ENCODE measurements around the gene THRA. TPM values are rescaled to one million over a fixed set of nuclear protein-coding genes. Genes with fewer than 3 reads are reported as not detected.

THRA gene
- total RNA-seq, 1 donor from 2014 or later = 15.0 TPM

GRCh38 chr17:40060887-40061608 lies 1.7 kb upstream of the THRA start:
- Mint-ChIP-seq H3K27me3 (ENCODE audit: low read depth) (peaks cover 39% of the 10 kb centered on the region), H3K36me3 (ENCODE audit: low read depth) (no peaks in the 10 kb centered on the region), H3K4me1 (peaks cover 33% of the 10 kb centered on the region), H3K27ac (ENCODE audit: unreplicated experiment) (no peak overlapping the region), H3K9me3 (no peaks in the 10 kb centered on the region), H3K4me3 (peak overlapping the region; percentile 85)
- TF ChIP-seq, protein P1, sequence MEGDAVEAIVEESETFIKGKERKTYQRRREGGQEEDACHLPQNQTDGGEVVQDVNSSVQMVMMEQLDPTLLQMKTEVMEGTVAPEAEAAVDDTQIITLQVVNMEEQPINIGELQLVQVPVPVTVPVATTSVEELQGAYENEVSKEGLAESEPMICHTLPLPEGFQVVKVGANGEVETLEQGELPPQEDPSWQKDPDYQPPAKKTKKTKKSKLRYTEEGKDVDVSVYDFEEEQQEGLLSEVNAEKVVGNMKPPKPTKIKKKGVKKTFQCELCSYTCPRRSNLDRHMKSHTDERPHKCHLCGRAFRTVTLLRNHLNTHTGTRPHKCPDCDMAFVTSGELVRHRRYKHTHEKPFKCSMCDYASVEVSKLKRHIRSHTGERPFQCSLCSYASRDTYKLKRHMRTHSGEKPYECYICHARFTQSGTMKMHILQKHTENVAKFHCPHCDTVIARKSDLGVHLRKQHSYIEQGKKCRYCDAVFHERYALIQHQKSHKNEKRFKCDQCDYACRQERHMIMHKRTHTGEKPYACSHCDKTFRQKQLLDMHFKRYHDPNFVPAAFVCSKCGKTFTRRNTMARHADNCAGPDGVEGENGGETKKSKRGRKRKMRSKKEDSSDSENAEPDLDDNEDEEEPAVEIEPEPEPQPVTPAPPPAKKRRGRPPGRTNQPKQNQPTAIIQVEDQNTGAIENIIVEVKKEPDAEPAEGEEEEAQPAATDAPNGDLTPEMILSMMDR (conservative IDR thresholded peaks at IDR 0.05) = no peak
- no peak for DNase-seq (ENCODE audit: low read depth, low spot score)

DNA sequence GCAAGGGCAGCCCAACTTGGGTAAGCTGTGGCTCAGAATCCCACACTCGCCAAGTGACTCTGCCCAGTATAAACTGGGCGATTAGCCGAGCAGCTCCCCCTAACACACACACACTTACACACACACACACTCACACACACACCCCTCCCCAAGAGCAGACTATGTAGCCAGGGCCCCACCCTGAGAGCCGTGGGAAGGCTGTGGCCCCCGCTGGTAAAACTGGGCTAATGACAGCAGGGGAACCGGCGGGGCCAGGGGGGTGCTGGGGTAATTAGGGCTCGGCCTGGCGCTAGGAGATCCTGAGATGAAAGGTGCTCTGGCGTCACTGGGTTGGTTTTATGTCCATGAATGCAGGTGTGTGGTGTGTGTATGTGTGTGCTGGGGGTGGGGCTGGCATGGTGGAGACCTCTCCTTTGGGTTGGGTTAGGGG lies 1.1 kb upstream of the THRA start:
- TF ChIP-seq, protein P1 (conservative IDR thresholded peaks at IDR 0.05) = no peak
- Mint-ChIP-seq H3K27me3 (ENCODE audit: low read depth) (peaks cover 34% of the 10 kb centered on the region), H3K27ac (ENCODE audit: unreplicated experiment) (no peak overlapping the region), H3K9me3 (no peaks in the 10 kb centered on the region), H3K4me1 (peaks cover 37% of the 10 kb centered on the region), H3K36me3 (ENCODE audit: low read depth) (no peaks in the 10 kb centered on the region), H3K4me3 (peak overlapping the region; percentile 85)
- no peak for DNase-seq (ENCODE audit: low read depth, low spot score)

- H3K9me3 Mint-ChIP-seq = no peaks in the 10 kb centered on the region
- DNase-seq (ENCODE audit: low read depth, low spot score) = no peak
- H3K4me3 Mint-ChIP-seq = peak overlapping the region; percentile 90
- TF ChIP-seq, protein P1 (conservative IDR thresholded peaks at IDR 0.05) = no peak
- peaks cover 20% of the 10 kb centered on the region for H3K27me3 Mint-ChIP-seq (ENCODE audit: low read depth)
- H3K4me1 Mint-ChIP-seq = peaks cover 52% of the 10 kb centered on the region
- no peaks in the 10 kb centered on the region for H3K36me3 Mint-ChIP-seq (ENCODE audit: low read depth)
- peak overlapping the region; percentile 96 for H3K27ac Mint-ChIP-seq (ENCODE audit: unreplicated experiment)
Observed at GRCh38 chr17:40063187-40063771, 514 bp downstream of the THRA start.

- H3K27me3 Mint-ChIP-seq (ENCODE audit: low read depth) = peaks cover 19% of the 10 kb centered on the region
- TF ChIP-seq, protein P1 (conservative IDR thresholded peaks at IDR 0.05) = no peak
- no peak for DNase-seq (ENCODE audit: low read depth, low spot score)
- peak overlapping the region; percentile 90 for H3K4me3 Mint-ChIP-seq
- H3K9me3 Mint-ChIP-seq = no peaks in the 10 kb centered on the region
- peaks cover 59% of the 10 kb centered on the region for H3K4me1 Mint-ChIP-seq
- H3K36me3 Mint-ChIP-seq (ENCODE audit: low read depth) = no peaks in the 10 kb centered on the region
- H3K27ac Mint-ChIP-seq (ENCODE audit: unreplicated experiment) = peak overlapping the region; percentile 96
Observed at GRCh38 chr17:40063901-40064531, 1.3 kb downstream of the THRA start.

GRCh38 chr17:40064971-40065768 lies 2.4 kb downstream of the THRA start:
- DNase-seq (ENCODE audit: low read depth, low spot score) = peak; percentile 30
- peaks cover 17% of the 10 kb centered on the region for H3K27me3 Mint-ChIP-seq (ENCODE audit: low read depth)
- TF ChIP-seq, protein P1 (conservative IDR thresholded peaks at IDR 0.05) = no peak
- peak overlapping the region; percentile 48 for H3K27ac Mint-ChIP-seq (ENCODE audit: unreplicated experiment)
- H3K9me3 Mint-ChIP-seq = no peaks in the 10 kb centered on the region
- H3K4me1 Mint-ChIP-seq = peaks cover 71% of the 10 kb centered on the region
- H3K4me3 Mint-ChIP-seq = peak overlapping the region; percentile 90
- no peaks in the 10 kb centered on the region for H3K36me3 Mint-ChIP-seq (ENCODE audit: low read depth)

All from neural crest cell (in vitro differentiated cells).